Measurements from ENCODE around the gene NRL.
A peak's percentile ranks its signal among the peaks of the same experiment; 100 is the strongest.

Gene NRL

GRCh38 chr14:24122898-24123297 lies 8.1 kb upstream of the NRL start:
- TF ChIP-seq CTCF (IDR thresholded peaks at IDR 0.05; ENCODE audit: low read depth, low read length) = no peak
- no peak overlapping the region for H3K4me3 ChIP-seq (ENCODE audit: low read depth, low read length)

- TF ChIP-seq CTCF (IDR thresholded peaks at IDR 0.05; ENCODE audit: low read depth, low read length) = no peak
- H3K4me3 ChIP-seq (ENCODE audit: low read depth, low read length) = no peak overlapping the region
Observed at GRCh38 chr14:24122416-24122815, 7.7 kb upstream of the NRL start.

GRCh38 chr14:24121210-24121609 lies 6.5 kb upstream of the NRL start:
- H3K4me3 ChIP-seq (ENCODE audit: low read depth, low read length) = no peak overlapping the region

GRCh38 chr14:24119691-24120090 lies 4.9 kb upstream of the NRL start:
- no peak overlapping the region for H3K4me3 ChIP-seq (ENCODE audit: low read depth, low read length)
- TF ChIP-seq CTCF (IDR thresholded peaks at IDR 0.05; ENCODE audit: low read depth, low read length) = no peak

More at GRCh38 chr14:24121210-24121609, 6.5 kb upstream of the NRL start:
- no peak for TF ChIP-seq CTCF (IDR thresholded peaks at IDR 0.05; ENCODE audit: low read depth, low read length)

GRCh38 chr14:24117179-24117578 lies 2.4 kb upstream of the NRL start:
- no peak overlapping the region for H3K4me3 ChIP-seq (ENCODE audit: low read depth, low read length)
- TF ChIP-seq CTCF (IDR thresholded peaks at IDR 0.05; ENCODE audit: low read depth, low read length) = no peak

- H3K4me3 ChIP-seq (ENCODE audit: low read depth, low read length) = no peak overlapping the region
- no peak for TF ChIP-seq CTCF (IDR thresholded peaks at IDR 0.05; ENCODE audit: low read depth, low read length)
Observed at GRCh38 chr14:24116128-24116814, 1.5 kb upstream of the NRL start.

GRCh38 chr14:24115422-24116127 lies 826 bp upstream of the NRL start:
- H3K4me3 ChIP-seq (ENCODE audit: low read depth, low read length) = peak overlapping the region; percentile 72
- TF ChIP-seq CTCF (IDR thresholded peaks at IDR 0.05; ENCODE audit: low read depth, low read length) = no peak

Measured in WI38 (cell line).